ENCODE results near the gene PAPSS1. TPM values are rescaled to one million over a fixed set of nuclear protein-coding genes. Genes with fewer than 3 reads are reported as not detected.
"Not testable (repeated sequence)": the region's sequence is repeated elsewhere in the genome, so short reads cannot be mapped to it uniquely, and the experiment has no call there.

Gene PAPSS1
- total RNA-seq, 1 experiment from 2014 or later = 63.2 TPM

GRCh38 chr4:107691378-107691777 is 28.7 kb downstream of the PAPSS1 start:
- no peak for DNase-seq (ENCODE audit: low read depth in 1 of 2, low spot score in 2 of 2)
- peaks cover 11% of the 10 kb centered on the region for H3K4me1 ChIP-seq (replicated peaks)
- no peak overlapping the region for H3K27ac ChIP-seq

GRCh38 chr4:107689912-107690587 is 30.0 kb downstream of the PAPSS1 start:
- peaks cover 9% of the 10 kb centered on the region; the same call in 1 of the 2 replicates for H3K36me3 ChIP-seq
- peak overlapping the region; percentile 9; the same call in 1 of the 2 replicates for H3K27ac ChIP-seq
- peak in 1 of 2 experiments; percentile 55 for DNase-seq (ENCODE audit: low read depth in 1 of 2, low spot score in 2 of 2)
- H3K4me3 ChIP-seq = no peak overlapping the region
- H3K9me3 ChIP-seq (replicated peaks) = no peaks in the 10 kb centered on the region
- no peaks in the 10 kb centered on the region for H3K27me3 ChIP-seq (replicated peaks)
- peaks cover 11% of the 10 kb centered on the region for H3K4me1 ChIP-seq (replicated peaks)

More at GRCh38 chr4:107691378-107691777, 28.7 kb downstream of the PAPSS1 start:
- H3K9me3 ChIP-seq (replicated peaks) = no peaks in the 10 kb centered on the region
- no peak overlapping the region for H3K4me3 ChIP-seq
- no peaks in the 10 kb centered on the region for H3K27me3 ChIP-seq (replicated peaks)
- H3K36me3 ChIP-seq = peaks cover 4% of the 10 kb centered on the region; the same call in 1 of the 2 replicates

- Histone ChIP-seq H3K36me3 (peaks cover 11% of the 10 kb centered on the region; the same call in 1 of the 2 replicates), H3K27ac (no peak overlapping the region), H3K9me3 (replicated peaks) (no peaks in the 10 kb centered on the region), H3K4me1 (replicated peaks) (peaks cover 11% of the 10 kb centered on the region), H3K4me3 (no peak overlapping the region), H3K27me3 (replicated peaks) (no peaks in the 10 kb centered on the region)
- no peak for DNase-seq (ENCODE audit: low read depth in 1 of 2, low spot score in 2 of 2)
These were observed 31.6 kb downstream of the PAPSS1 start for GRCh38 chr4:107688421-107688820.

GRCh38 chr4:107685740-107686139 is 34.3 kb downstream of the PAPSS1 start:
- H3K4me1 ChIP-seq (replicated peaks) = peaks cover 11% of the 10 kb centered on the region
- DNase-seq (ENCODE audit: low read depth in 1 of 2, low spot score in 2 of 2) = no peak

GRCh38 chr4:107683873-107684272 is 36.2 kb downstream of the PAPSS1 start:
- no peaks in the 10 kb centered on the region for H3K27me3 ChIP-seq (replicated peaks)
- no peak for DNase-seq (ENCODE audit: low read depth in 1 of 2, low spot score in 2 of 2)
- H3K27ac ChIP-seq = no peak overlapping the region
- H3K4me1 ChIP-seq (replicated peaks) = no peaks in the 10 kb centered on the region
- H3K4me3 ChIP-seq = no peak overlapping the region
- no peaks in the 10 kb centered on the region for H3K9me3 ChIP-seq (replicated peaks)
- peaks cover 11% of the 10 kb centered on the region; the same call in 1 of the 2 replicates for H3K36me3 ChIP-seq

More at GRCh38 chr4:107685740-107686139, 34.3 kb downstream of the PAPSS1 start:
- Histone ChIP-seq H3K36me3 (peaks cover 11% of the 10 kb centered on the region; the same call in 1 of the 2 replicates), H3K4me3 (no peak overlapping the region), H3K9me3 (replicated peaks) (no peaks in the 10 kb centered on the region), H3K27me3 (replicated peaks) (no peaks in the 10 kb centered on the region), H3K27ac (no peak overlapping the region)

GRCh38 chr4:107682306-107682705 is 37.7 kb downstream of the PAPSS1 start:
- H3K27me3 ChIP-seq (replicated peaks) = no peaks in the 10 kb centered on the region
- no peaks in the 10 kb centered on the region for H3K9me3 ChIP-seq (replicated peaks)
- H3K27ac ChIP-seq = no peak overlapping the region
- H3K4me1 ChIP-seq (replicated peaks) = no peaks in the 10 kb centered on the region
- DNase-seq (ENCODE audit: low read depth in 1 of 2, low spot score in 2 of 2) = no peak
- no peak overlapping the region for H3K4me3 ChIP-seq
- H3K36me3 ChIP-seq = peaks cover 16% of the 10 kb centered on the region; the same call in 1 of the 2 replicates

GRCh38 chr4:107669068-107669467 is 51.0 kb downstream of the PAPSS1 start:
- Histone ChIP-seq H3K27ac (no peak overlapping the region), H3K4me1 (replicated peaks) (peaks cover 8% of the 10 kb centered on the region), H3K9me3 (replicated peaks) (no peaks in the 10 kb centered on the region)

GRCh38 chr4:107666134-107666533 is 53.9 kb downstream of the PAPSS1 start:
- Histone ChIP-seq H3K27me3 (replicated peaks) (no peaks in the 10 kb centered on the region), H3K4me1 (replicated peaks) (peaks cover 8% of the 10 kb centered on the region), H3K9me3 (replicated peaks) (no peaks in the 10 kb centered on the region), H3K4me3 (no peak overlapping the region), H3K36me3 (peaks cover 3% of the 10 kb centered on the region; the same call in 1 of the 2 replicates), H3K27ac (no peak overlapping the region)
- peak in 1 of 2 experiments; percentile 58 for DNase-seq (ENCODE audit: low read depth in 1 of 2, low spot score in 2 of 2)

More at GRCh38 chr4:107669068-107669467, 51.0 kb downstream of the PAPSS1 start:
- DNase-seq (ENCODE audit: low read depth in 1 of 2, low spot score in 2 of 2) = no peak
- Histone ChIP-seq H3K36me3 (peaks cover 3% of the 10 kb centered on the region; the same call in 1 of the 2 replicates), H3K4me3 (no peak overlapping the region), H3K27me3 (replicated peaks) (no peaks in the 10 kb centered on the region)

GRCh38 chr4:107665001-107665400 is 55.0 kb downstream of the PAPSS1 start:
- Histone ChIP-seq H3K4me1 (replicated peaks) (peaks cover 8% of the 10 kb centered on the region), H3K9me3 (replicated peaks) (no peaks in the 10 kb centered on the region), H3K4me3 (no peak overlapping the region), H3K27ac (no peak overlapping the region; the same call in 1 of the 2 replicates), H3K27me3 (replicated peaks) (no peaks in the 10 kb centered on the region), H3K36me3 (peaks cover 3% of the 10 kb centered on the region; the same call in 1 of the 2 replicates)
- peak in 1 of 2 experiments; percentile 42 for DNase-seq (ENCODE audit: low read depth in 1 of 2, low spot score in 2 of 2)

- Histone ChIP-seq H3K27me3 (replicated peaks) (no peaks in the 10 kb centered on the region), H3K9me3 (replicated peaks) (no peaks in the 10 kb centered on the region), H3K4me3 (no peak overlapping the region), H3K36me3 (peaks cover 9% of the 10 kb centered on the region; the same call in 1 of the 2 replicates), H3K27ac (no peak overlapping the region), H3K4me1 (replicated peaks) (no peaks in the 10 kb centered on the region)
- DNase-seq (ENCODE audit: low read depth in 1 of 2, low spot score in 2 of 2) = no peak
These were observed 61.4 kb downstream of the PAPSS1 start for GRCh38 chr4:107658400-107659336.

GRCh38 chr4:107655289-107655688 is 64.7 kb downstream of the PAPSS1 start:
- Histone ChIP-seq H3K36me3 (peaks cover 18% of the 10 kb centered on the region; the same call in 1 of the 2 replicates), H3K27ac (no peak overlapping the region), H3K27me3 (replicated peaks) (no peaks in the 10 kb centered on the region), H3K9me3 (replicated peaks) (no peaks in the 10 kb centered on the region), H3K4me3 (no peak overlapping the region), H3K4me1 (replicated peaks) (no peaks in the 10 kb centered on the region)
- no peak for DNase-seq (ENCODE audit: low read depth in 1 of 2, low spot score in 2 of 2)

- DNase-seq (ENCODE audit: low read depth in 1 of 2, low spot score in 2 of 2) = no peak
- Histone ChIP-seq H3K27me3 (replicated peaks) (no peaks in the 10 kb centered on the region), H3K9me3 (replicated peaks) (no peaks in the 10 kb centered on the region), H3K36me3 (peaks cover 18% of the 10 kb centered on the region; the same call in 1 of the 2 replicates), H3K27ac (no peak overlapping the region), H3K4me3 (no peak overlapping the region), H3K4me1 (replicated peaks) (no peaks in the 10 kb centered on the region)
These were observed 65.3 kb downstream of the PAPSS1 start for GRCh38 chr4:107654694-107655093.

- not testable (repeated sequence) for H3K9me3 ChIP-seq (replicated peaks); H3K4me3 ChIP-seq; H3K27ac ChIP-seq; DNase-seq (ENCODE audit: low read depth in 1 of 2, low spot score in 2 of 2); H3K27me3 ChIP-seq (replicated peaks)
- H3K4me1 ChIP-seq (replicated peaks) = peaks cover 14% of the 10 kb centered on the region
- H3K36me3 ChIP-seq = 0 out of 2 replicates have a peak, but pooled peaks cover 18% of the 10 kb centered on the region
These were observed 68.6 kb downstream of the PAPSS1 start for GRCh38 chr4:107651408-107651807.
